GM12878 (cell line): ENCODE results near the gene DLEC1. TPM values are rescaled to one million over a fixed set of nuclear protein-coding genes. Genes with fewer than 3 reads are reported as not detected.

Experiments
- ATAC-seq: fragments of 200-7000 bp; cut with Tn5 transposase; 3 replicates; pipeline ENCODE4 v1.9.1; 2020; ENCODE audit warnings: mild to moderate bottlenecking, moderate library complexity
- BruUV-seq: library from RNA; stranded (reverse); fragments of 400-500 nt; replicated peaks from 2 replicates; lab custom pipeline; 2021; lab: Mats Ljungman, UMichigan
- CTCF ChIA-PET: fragments of 300-600 bp; sonication (Branson Sonifier 250); formaldehyde crosslinking; extraction: SDS; loops from one replicate; lab custom pipeline; 2021; ENCODE audit warnings: inconsistent platforms; lab: Yijun Ruan, JAX
- POLR2A ChIA-PET: fragments of 350-600 bp; formaldehyde crosslinking; extraction: SDS; loops from one replicate; lab custom pipeline; 2021; ENCODE audit warnings: inconsistent platforms; lab: Charles Lee
- RAD21 ChIA-PET: fragments of 300-600 bp; sonication (Branson Sonifier 250); formaldehyde crosslinking; loops from one replicate; lab custom pipeline; 2023; ENCODE audit warnings: antibody characterized with exemption; ENCODE audit not compliant: unreplicated experiment; lab: Charles Lee
- SMC1A ChIA-PET: fragments of 300-600 bp; sonication (Branson Sonifier 250); formaldehyde crosslinking; loops from one replicate; lab custom pipeline; 2023; ENCODE audit not compliant: unreplicated experiment, uncharacterized antibody; lab: Charles Lee
- DNase-seq: peaks from one replicate; pipeline ENCODE4 v3.0.0-alpha.2; 2011; ENCODE audit warnings: low read depth, low spot score
- FAIRE-seq: peaks from 3 replicates; lab custom pipeline; 2011; peaks lifted over from hg19 to GRCh38; lab: Jason Lieb, UNC
- H2AFZ ChIP-seq: 2 replicates; pipeline ENCODE4 v1.6.0; 2011; ENCODE audit warnings: low read depth, low read length, control low read depth; ENCODE audit not compliant: control insufficient read depth
- H3K27ac ChIP-seq: 2 replicates; pipeline ENCODE4 v1.5.1; 2011; ENCODE audit warnings: control low read depth; ENCODE audit not compliant: control insufficient read depth, insufficient read depth
- H3K27me3 ChIP-seq, 2 experiments: replicated peaks in 1 of 2; 2 replicates each; pipeline versions ENCODE4 v1.6.0 to v1.6.1; 2011; ENCODE audit warnings: low read length in 1 of 2; ENCODE audit not compliant: control insufficient read depth in 2 of 2, insufficient read depth in 2 of 2
- H3K36me3 ChIP-seq, 2 experiments: 2 replicates each; pipeline ENCODE4 v1.5.1; 2011; ENCODE audit warnings: low read length in 1 of 2; ENCODE audit not compliant: control insufficient read depth in 2 of 2, insufficient read depth in 2 of 2
- H3K4me1 ChIP-seq: 2 replicates; pipeline ENCODE4 v1.6.1; 2011; ENCODE audit warnings: mild to moderate bottlenecking, low read length, moderate library complexity, mixed read lengths; ENCODE audit not compliant: control insufficient read depth, insufficient read depth
- H3K4me2 ChIP-seq: 2 replicates; pipeline ENCODE4 v1.6.0; 2011; ENCODE audit warnings: control low read depth; ENCODE audit not compliant: control insufficient read depth, insufficient read depth
- H3K4me3 ChIP-seq: fragments of 200-600 bp; sonication (generic); 2 replicates; pipeline ENCODE4 v1.5.1; 2016
- H3K79me2 ChIP-seq: 2 replicates; pipeline ENCODE4 v1.6.0; 2011; ENCODE audit warnings: low read length; ENCODE audit not compliant: control insufficient read depth, insufficient read depth
- H3K9ac ChIP-seq: 2 replicates; pipeline ENCODE4 v1.8.0; 2011; ENCODE audit warnings: low read length, control low read depth, mixed read lengths; ENCODE audit not compliant: control insufficient read depth, insufficient read depth
- H3K9me3 ChIP-seq: replicated peaks from 3 replicates; pipeline ENCODE4 v1.5.1; 2011; ENCODE audit warnings: mild to moderate bottlenecking, low read length; ENCODE audit not compliant: control insufficient read depth, insufficient read depth
- H4K20me1 ChIP-seq: 2 replicates; pipeline ENCODE4 v1.6.0; 2011; ENCODE audit not compliant: control insufficient read depth, insufficient read depth
- BMI1 ChIP-seq: fragments of 450-650 bp; IDR thresholded peaks from 2 replicates; pipeline ENCODE4 v1.6.1; 2016; ENCODE audit warnings: mild to moderate bottlenecking, moderate library complexity, borderline replicate concordance
- IKZF1 ChIP-seq: fragments of 450-650 bp; conservative IDR thresholded peaks from 2 replicates; pipeline ENCODE4 v1.6.1; 2017; ENCODE audit warnings: antibody characterized with exemption, mild to moderate bottlenecking
- IKZF2 ChIP-seq, 2 experiments: fragments of 450-650 bp; IDR thresholded peaks; 2 replicates each; pipeline ENCODE4 v1.6.1; 2017; ENCODE audit warnings: mild to moderate bottlenecking in 2 of 2, moderate library complexity in 2 of 2
- JUND ChIP-seq: IDR thresholded peaks from 2 replicates; pipeline ENCODE4 v1.6.1; 2012; ENCODE audit warnings: low read depth, mild to moderate bottlenecking, low read length, improper control_type of control experiment, moderate library complexity
- NR2F1 ChIP-seq: fragments of 450-650 bp; conservative IDR thresholded peaks from 2 replicates; pipeline ENCODE4 v1.6.1; 2017; ENCODE audit warnings: mild to moderate bottlenecking
- PAX5 ChIP-seq: IDR thresholded peaks from 2 replicates; pipeline ENCODE4 v1.6.1; 2011; ENCODE audit warnings: low read depth, low read length, borderline replicate concordance
- RELB ChIP-seq: fragments of 450-650 bp; IDR thresholded peaks from 2 replicates; pipeline ENCODE4 v1.6.1; 2017; ENCODE audit warnings: low read depth, mild to moderate bottlenecking, moderate library complexity
- STAT1 ChIP-seq: fragments of 450-650 bp; conservative IDR thresholded peaks from 2 replicates; pipeline ENCODE4 v1.6.1; 2014; ENCODE audit warnings: antibody characterized with exemption, mild to moderate bottlenecking
- SUZ12 ChIP-seq: fragments of 200-600 bp; sonication (generic); IDR thresholded peaks from one replicate; pipeline ENCODE4 v1.6.1; 2018; ENCODE audit warnings: antibody characterized with exemption, mild to moderate bottlenecking; ENCODE audit not compliant: unreplicated experiment
- TCF7 ChIP-seq: IDR thresholded peaks from 2 replicates; pipeline ENCODE4 v1.6.1; 2014; ENCODE audit warnings: antibody characterized with exemption, borderline replicate concordance
- USF2 ChIP-seq: IDR thresholded peaks from 2 replicates; pipeline ENCODE4 v1.6.1; 2011; ENCODE audit warnings: low read depth, low read length, improper control_type of control experiment, borderline replicate concordance
- WRNIP1 ChIP-seq: IDR thresholded peaks from 2 replicates; pipeline ENCODE4 v1.6.1; 2011; ENCODE audit warnings: low read depth, low read length, improper control_type of control experiment, borderline replicate concordance
- WGBS: methylation state at CpG from one replicate; pipeline ENCODE4 v1.1.6; 2016; ENCODE audit warnings: low lambda C conversion rate; ENCODE audit not compliant: insufficient replicate concordance, insufficient coverage; ENCODE audit errors: missing lambda C conversion rate; 5-methylcytosine and 5-hydroxymethylcytosine counted together
- in situ Hi-C: fragments of 300-500 bp; cut with MboI; formaldehyde crosslinking; loops from 9 replicates; pipeline ENCODE4 v1.14.3; 2018; ENCODE audit warnings: mixed read lengths
- intact Hi-C: fragments of 100-400 bp; cut with micrococcal nuclease; formaldehyde crosslinking; loops from one replicate; pipeline ENCODE4 v1.14.2; 2022; ENCODE audit not compliant: unreplicated experiment
- polyA plus RNA-seq, 11 experiments: library from polyadenylated mRNA; depleted of rRNA in 4 of 11; unstranded in 6 of 11; stranded (reverse) in 5 of 11; fragments of >200 nt; fragmentation: Nextera tagmentation in 4 of 11; fragmentation: Illumina TruSeq in 1 of 11; extraction: Ambion mirVana in 4 of 11; extraction: Trizol in 1 of 11; gene quantifications; 1 replicate in 1 of 11; 2 replicates in 10 of 11; pipeline versions ENCODE4 v1.2.1 to v1.2.3, GENCODE V29; 2011 to 2016; ENCODE audit warnings: inconsistent platforms in 2 of 11, missing spikeins in 2 of 11, low read depth in 1 of 11
- total RNA-seq, 4 experiments: library from RNA; depleted of rRNA in 3 of 4; stranded (reverse); fragments of >200 nt in 3 of 4; fragmentation: Illumina TruSeq in 1 of 4; extraction: Trizol in 1 of 4; gene quantifications; 2 replicates each; pipeline versions ENCODE4 v1.2.1 to v1.2.3, GENCODE V29; 2013 to 2021
- TF ChIP-seq, protein P1 (sequence below): IDR thresholded peaks from 2 replicates; pipeline ENCODE4 v1.6.1; 2012; ENCODE audit warnings: low read depth, low read length, improper control_type of control experiment
- TF ChIP-seq, protein P2 (sequence below): fragments of 450-650 bp; IDR thresholded peaks from 2 replicates; pipeline ENCODE4 v1.6.1; 2016; ENCODE audit warnings: mild to moderate bottlenecking

The DLEC1 gene
- total and polyA plus RNA-seq, 10 of the 15 experiments (the other 5 are each of a cell fraction or from before 2014, with no cell fraction given): 0.03 to 0.29 (median 0.07) TPM; not detected in 3

DNA sequence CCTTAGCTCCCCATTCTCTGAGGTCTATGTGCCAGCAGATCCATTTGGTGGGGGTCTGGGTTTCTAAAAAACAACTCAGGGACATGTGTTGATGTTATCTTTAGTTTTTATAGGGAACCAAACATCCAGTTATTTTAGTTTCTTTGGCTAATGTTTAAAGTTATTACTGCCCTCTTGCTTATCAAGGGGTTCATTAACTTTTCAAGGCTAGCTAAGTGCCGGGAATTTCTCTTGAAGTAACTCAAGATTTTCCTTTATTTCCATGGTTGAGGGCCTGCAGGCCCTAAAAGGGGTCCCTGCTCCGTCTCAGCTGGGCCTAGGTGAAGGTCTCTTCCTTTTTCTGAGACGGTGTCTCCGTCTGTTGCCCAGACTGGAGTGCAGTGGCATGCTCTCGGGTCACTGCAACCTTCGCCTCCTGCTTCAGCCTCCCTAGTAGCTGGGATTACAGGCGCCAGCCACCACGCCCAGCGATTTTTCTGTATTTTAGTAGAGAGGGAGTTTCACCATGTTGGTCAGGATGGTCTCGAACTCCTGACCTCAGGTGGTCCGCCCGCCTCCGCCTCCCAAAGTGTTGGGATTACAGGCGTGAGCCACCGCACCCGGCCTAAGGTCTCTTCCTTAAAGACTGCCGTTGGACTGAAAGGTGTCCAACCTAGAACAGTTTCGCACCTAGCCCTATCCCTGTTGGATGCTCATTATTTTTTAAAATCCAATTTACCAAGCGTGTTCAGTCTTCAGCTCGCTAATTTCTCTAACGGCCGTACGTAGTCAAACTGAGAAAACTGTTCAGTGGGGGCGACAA is 125.0 kb downstream of the DLEC1 start:
- H3K36me3 ChIP-seq: no peaks in the 10 kb centered on the region
- no peak for ATAC-seq
- ChIA-PET SMC1A (interaction anchor here (0.9 to 5.8 kb wide), 10 partner anchors 8 to 182 kb away, joined by 4 to 92 read pairs (median 6); partner anchors contain the start of genes ACAA1, MYD88 and XYLB), RAD21 (interaction anchor here (1.0 to 5.5 kb wide), 9 partner anchors 8 to 60 kb away, joined by 3 to 62 read pairs (median 10); partner anchors contain the start of genes ACAA1 and MYD88), CTCF (interaction anchor here (0.8 to 6.1 kb wide), 11 partner anchors 8 to 183 kb away, joined by 3 to 74 read pairs (median 5); partner anchors contain the start of genes ACAA1, MYD88 and XYLB), POLR2A (interaction anchor here (0.7 to 6.1 kb wide), 8 partner anchors 9 to 1172 kb away, joined by 3 to 146 read pairs (median 4); partner anchors contain the start of genes ACAA1 and MYD88)
- peaks cover 37% of the 10 kb centered on the region for H3K79me2 ChIP-seq
- peaks cover 2% of the 10 kb centered on the region; the same call in 1 of the 3 replicates for H3K9me3 ChIP-seq
- TSS peak; percentile 97 for BruUV-seq
- WGBS: 10% methylated on average over 24 of the region's 24 CpGs
- H3K27me3 ChIP-seq: no peaks in the 10 kb centered on the region
- H3K27ac ChIP-seq: peak overlapping the region; percentile 100
- intact Hi-C loops: no loop called here
- no peak for DNase-seq
- peak overlapping the region; percentile 72 for H3K4me2 ChIP-seq
- H3K4me3 ChIP-seq: peak overlapping the region; percentile 77
- 0 out of 2 replicates have a peak, but pooled peaks cover 4% of the 10 kb centered on the region for H4K20me1 ChIP-seq
- peaks cover 4% of the 10 kb centered on the region; the same call in 1 of the 2 replicates for H3K4me1 ChIP-seq
- peak overlapping the region; percentile 90 for H2AFZ ChIP-seq
- H3K9ac ChIP-seq: peak overlapping the region; percentile 92
- no peak for FAIRE-seq
- in situ Hi-C loops: no loop called here
- TF ChIP-seq SUZ12 (no peak), STAT1 (no peak), IKZF2 (IDR thresholded peaks at IDR 0.05) (0 out of 4 replicates have a peak, but pooled peaks of 1 of the 2 experiments have one; percentile 9), BMI1 (no peak), WRNIP1 (no peak; the same call in 1 of the 2 replicates), JUND (no peak), NR2F1 (no peak), RELB (no peak), PAX5 (no peak), IKZF1 (no peak), TCF7 (no peak), USF2 (no peak)
- TF ChIP-seq, protein P1, sequence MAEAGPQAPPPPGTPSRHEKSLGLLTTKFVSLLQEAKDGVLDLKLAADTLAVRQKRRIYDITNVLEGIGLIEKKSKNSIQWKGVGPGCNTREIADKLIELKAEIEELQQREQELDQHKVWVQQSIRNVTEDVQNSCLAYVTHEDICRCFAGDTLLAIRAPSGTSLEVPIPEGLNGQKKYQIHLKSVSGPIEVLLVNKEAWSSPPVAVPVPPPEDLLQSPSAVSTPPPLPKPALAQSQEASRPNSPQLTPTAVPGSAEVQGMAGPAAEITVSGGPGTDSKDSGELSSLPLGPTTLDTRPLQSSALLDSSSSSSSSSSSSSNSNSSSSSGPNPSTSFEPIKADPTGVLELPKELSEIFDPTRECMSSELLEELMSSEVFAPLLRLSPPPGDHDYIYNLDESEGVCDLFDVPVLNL: no peak
- TF ChIP-seq, protein P2, sequence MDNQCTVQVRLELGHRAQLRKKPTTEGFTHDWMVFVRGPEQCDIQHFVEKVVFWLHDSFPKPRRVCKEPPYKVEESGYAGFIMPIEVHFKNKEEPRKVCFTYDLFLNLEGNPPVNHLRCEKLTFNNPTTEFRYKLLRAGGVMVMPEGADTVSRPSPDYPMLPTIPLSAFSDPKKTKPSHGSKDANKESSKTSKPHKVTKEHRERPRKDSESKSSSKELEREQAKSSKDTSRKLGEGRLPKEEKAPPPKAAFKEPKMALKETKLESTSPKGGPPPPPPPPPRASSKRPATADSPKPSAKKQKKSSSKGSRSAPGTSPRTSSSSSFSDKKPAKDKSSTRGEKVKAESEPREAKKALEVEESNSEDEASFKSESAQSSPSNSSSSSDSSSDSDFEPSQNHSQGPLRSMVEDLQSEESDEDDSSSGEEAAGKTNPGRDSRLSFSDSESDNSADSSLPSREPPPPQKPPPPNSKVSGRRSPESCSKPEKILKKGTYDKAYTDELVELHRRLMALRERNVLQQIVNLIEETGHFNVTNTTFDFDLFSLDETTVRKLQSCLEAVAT: peak; percentile 93
